Hepatocyte (in vitro differentiated cells): ENCODE results near the gene IGF2BP1.

Experiments used
- EZH2phosphoT487 ChIP-seq: fragments of 200-600 bp; sonication (generic); IDR thresholded peaks from one replicate; pipeline ENCODE4 v1.6.1; 2018; ENCODE audit warnings: antibody characterized with exemption, mild to moderate bottlenecking, low read depth, moderate library complexity; ENCODE audit not compliant: unreplicated experiment, severe bottlenecking
- TF ChIP-seq, protein P1 (sequence below): fragments of 200-600 bp; sonication (generic); IDR thresholded peaks from 2 replicates; pipeline ENCODE4 v1.5.1; 2016; ENCODE audit warnings: antibody characterized with exemption, mild to moderate bottlenecking; ENCODE audit not compliant: poor library complexity

DNA sequence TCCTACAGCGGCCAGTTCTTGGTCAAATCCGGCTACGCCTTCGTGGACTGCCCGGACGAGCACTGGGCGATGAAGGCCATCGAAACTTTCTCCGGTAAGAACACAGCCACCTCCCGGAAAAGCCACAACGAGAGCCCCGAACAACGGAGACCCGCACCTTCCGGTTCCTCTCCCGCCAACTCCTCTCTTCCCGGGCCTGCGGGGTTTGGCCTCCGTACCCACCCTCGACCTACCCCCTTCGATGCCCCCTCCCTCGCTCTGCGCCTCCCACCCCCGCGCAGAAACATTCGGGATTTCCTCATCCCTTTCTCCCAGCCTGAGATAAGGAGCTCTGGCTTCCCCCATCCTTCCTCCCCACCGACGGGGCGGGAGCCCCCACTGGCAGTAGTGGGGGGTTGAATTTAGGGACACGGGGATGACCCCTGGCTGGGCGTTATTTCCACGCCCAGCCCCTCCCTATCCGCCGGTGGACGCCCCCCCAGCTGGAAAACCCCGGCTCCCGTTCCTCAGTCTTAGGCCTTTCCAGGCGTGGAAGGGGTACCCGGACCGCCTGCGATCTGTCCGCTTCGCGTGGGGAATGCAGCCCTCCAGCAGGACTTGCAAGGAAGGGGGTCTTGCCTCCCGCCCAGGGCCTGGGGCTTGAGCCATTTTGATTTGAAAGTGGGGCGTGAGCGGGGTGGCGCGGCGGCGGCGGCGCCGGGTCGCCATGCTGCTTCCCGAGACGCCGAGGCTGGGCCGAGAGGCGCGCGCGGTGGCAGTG lies 822 bp downstream of the IGF2BP1 start:
- TF ChIP-seq EZH2phosphoT487, result no peak
- TF ChIP-seq, protein P1, sequence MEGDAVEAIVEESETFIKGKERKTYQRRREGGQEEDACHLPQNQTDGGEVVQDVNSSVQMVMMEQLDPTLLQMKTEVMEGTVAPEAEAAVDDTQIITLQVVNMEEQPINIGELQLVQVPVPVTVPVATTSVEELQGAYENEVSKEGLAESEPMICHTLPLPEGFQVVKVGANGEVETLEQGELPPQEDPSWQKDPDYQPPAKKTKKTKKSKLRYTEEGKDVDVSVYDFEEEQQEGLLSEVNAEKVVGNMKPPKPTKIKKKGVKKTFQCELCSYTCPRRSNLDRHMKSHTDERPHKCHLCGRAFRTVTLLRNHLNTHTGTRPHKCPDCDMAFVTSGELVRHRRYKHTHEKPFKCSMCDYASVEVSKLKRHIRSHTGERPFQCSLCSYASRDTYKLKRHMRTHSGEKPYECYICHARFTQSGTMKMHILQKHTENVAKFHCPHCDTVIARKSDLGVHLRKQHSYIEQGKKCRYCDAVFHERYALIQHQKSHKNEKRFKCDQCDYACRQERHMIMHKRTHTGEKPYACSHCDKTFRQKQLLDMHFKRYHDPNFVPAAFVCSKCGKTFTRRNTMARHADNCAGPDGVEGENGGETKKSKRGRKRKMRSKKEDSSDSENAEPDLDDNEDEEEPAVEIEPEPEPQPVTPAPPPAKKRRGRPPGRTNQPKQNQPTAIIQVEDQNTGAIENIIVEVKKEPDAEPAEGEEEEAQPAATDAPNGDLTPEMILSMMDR, result no peak
